Non-pigmented ciliary epithelial cell (primary cell): Measurements from ENCODE around the gene ODF2.
A peak's percentile ranks its signal among the peaks of the same experiment; 100 is the strongest.
"Not testable (repeated sequence)": the region's sequence is repeated elsewhere in the genome, so short reads cannot be mapped to it uniquely, and the experiment has no call there.

ENCODE experiments used
- DNase-seq: peaks from one replicate; pipeline ENCODE4 v3.0.0-alpha.2; 2010; ENCODE audit warnings: low read depth

ODF2 gene

DNA sequence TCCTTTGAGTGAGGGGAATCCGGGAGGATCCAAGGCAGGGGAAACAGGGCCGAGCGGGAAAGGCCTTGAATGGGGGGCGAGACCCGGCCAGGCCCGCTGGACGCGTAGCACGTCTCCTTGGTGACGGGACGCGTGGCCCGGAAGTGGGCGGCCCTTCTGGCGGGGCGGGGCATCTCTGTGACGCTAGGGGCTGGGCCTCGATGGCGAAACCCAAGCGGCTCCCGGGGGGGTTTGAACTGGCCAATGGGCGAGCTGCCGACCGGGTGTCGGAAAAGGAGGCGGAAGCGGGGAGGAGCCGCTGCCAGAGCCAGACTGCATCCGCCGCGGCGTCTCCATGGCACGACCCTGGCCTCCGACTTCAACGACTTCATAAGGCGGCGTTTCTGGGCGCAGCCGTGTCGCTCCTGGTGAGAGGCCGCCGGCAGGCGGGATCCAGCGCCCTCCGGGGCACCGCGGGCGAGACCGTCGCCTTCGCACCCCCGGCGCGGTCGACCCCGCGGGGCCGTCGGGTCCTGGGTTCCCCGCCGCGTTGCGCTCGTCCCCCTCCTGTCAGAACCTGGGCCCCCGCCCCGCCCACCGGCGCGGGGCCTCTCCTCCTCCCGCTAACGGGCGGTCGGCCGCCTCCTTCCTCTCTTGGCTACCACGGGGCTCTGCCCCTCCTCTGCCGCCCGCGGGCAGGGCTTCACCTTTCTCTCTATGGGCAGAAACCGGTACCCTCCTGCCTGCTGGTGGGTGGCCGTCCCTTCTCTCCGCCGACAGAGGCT lies at the start of gene ODF2:
ODF2 (plus strand) TSS at position 158 of the 764 bp plus-strand sequence; CDS start at position 244, 86 bp downstream.
- peak; percentile 65 for DNase-seq

DNA sequence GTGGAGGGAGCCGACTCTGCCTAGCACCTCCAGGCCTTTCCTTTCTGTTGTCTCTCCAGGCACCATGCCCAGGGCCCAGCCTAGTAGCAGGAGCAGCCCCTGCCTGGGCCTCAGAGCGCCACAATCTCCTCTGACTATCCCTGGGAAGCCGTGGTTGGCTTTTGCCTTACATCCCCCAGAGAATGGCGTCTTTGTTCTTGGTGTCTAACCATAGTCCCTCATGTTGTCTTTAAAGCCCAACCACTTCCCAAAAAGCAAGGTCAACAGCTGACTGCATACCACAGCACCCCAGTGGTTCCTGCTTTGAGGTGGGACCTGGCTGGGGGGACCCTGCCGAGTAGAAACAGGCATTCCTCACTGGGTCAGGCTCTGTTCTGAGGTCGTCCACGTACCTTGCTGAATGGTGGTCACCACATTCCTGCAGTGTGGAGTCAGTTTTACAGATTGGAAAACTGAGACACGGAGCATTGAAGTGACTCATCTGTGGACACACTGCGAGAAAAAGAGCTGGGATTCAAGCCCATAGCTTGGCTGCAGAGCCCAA lies 48.9 kb upstream of the ODF2 start:
- DNase-seq, result no peak

DNA sequence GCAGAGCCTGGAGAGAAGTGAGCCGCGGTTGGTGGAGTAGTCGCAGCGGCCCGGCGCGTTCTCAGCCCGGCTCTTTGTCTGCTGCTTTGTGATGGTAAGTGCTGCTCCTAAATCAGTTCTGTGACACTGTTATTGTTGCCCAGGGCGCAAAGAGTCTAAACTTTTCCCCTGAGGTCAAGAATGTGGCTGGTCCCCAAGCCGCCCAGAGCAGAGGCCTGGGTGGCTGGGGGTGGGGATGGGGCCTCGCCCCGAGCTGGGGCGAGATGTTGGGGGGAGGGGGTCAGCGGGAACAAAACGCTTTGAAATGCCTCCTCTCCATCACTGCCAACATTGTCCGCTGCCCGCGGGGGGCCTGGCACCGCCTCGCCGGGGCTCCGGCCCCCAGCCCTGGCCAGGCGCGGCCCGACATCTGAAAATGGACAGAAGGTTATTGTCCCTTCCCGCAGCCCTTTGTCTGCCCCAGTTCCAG lies 46.8 kb upstream of the ODF2 start:
- DNase-seq, result no peak

DNA sequence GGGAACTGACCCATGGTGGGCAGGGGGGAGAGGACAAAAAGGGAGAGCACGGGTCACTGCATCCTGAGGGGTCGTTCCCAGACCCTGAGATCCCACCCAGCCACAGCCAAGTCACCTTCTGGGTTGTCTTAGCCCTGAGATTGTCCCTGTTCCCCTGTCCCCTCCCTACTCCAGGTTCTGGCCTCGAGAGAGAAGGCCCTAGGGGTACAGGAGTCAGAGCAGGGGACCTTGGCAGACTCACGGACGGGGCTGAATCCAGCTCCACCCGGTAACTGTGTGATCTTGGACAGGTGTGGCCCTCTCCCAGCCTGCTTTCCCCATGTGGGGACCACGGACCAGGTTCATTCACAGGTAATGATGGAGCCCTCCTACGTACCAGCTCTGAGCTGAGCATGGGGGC lies 46.4 kb upstream of the ODF2 start:
- DNase-seq, result no peak

DNA sequence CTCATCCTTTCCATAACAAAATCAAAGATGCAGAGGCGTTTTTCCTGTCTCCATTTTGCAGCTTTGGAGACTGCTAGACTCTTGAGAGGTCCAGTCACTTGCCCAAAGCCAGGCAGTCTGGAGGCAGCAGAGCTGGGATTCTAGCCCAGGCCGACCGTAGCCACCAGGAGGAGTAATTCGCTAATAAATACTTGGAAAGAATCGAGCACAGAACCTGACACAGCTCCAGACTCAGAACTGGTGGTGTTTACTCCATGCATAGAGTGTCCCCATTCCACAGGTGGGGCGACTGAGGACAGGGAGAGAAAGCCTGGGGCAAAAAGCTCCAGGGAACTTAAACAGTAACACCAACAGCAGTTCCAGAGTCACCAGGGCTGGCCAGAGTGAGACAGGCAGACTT lies 45.8 kb upstream of the ODF2 start:
- DNase-seq, result no peak

DNA sequence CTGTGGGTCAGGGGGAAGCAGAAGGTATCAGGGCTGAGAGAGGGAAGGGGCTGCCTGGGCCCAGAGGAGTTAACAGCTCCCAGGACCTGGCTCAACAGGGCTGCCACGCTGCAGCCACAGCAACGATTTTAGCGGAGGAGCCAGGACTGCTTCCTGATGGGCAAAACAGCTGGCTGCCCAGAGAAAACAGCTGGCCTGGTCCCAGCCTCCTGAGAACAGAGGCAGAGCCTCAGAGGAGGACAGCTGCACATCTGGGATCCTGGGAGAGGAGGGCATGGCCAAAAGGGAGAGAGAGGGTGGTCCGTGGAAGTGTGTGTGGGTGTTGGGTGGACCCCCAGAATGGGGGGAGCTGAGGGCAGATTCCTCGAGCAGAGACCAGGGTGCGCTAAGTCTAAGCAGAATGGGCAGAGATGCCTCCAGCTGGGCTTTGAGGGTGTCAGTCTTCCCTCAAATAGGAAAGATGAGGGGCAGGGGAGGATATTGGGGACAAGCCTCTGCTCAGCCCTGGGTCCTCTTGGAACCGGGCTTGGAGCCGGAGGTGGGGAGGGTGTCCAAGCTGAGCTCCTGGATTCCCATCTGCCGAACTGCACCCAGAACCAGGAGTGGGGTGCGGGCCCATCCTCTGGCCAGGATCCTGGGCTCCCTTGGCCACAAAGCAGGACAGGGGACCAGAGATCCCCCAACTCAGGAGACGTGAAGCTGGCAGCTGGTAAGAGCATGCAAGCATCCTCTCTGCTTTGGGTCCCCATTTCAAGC lies 44.3 kb upstream of the ODF2 start:
- no peak for DNase-seq

DNA sequence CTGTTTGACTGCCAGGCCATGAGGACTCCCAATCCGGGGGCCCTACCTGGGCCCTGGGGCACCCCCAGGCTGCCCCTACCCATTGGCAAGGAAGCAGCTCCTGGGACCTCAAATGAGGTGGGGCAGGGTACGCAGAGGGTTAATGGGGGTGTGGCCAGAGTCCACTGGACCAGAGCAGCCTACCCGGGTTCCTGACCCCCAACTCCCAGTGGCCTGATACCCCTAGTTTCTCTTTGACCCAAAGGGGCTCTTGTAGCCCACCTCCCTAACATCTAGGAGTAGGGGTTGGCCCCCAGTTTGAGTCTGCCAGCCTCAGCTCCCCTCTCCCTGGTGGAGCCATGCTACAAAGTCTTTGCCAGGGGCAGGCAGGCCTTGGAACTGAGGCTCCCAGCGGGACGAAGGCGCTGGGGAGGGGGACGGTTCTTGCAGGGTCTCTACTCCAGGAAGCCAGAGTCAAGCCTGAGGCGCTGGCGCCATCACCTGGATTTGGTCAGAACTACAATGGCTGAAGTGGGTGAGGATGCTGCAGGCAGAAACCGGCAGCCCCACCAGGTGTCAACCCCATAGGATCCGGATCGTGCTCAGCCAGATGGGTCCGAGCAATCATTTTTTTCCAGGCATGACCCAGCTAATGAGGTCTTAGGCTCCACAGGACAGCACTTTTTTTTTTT lies 43.6 kb upstream of the ODF2 start:
- no peak for DNase-seq

DNA sequence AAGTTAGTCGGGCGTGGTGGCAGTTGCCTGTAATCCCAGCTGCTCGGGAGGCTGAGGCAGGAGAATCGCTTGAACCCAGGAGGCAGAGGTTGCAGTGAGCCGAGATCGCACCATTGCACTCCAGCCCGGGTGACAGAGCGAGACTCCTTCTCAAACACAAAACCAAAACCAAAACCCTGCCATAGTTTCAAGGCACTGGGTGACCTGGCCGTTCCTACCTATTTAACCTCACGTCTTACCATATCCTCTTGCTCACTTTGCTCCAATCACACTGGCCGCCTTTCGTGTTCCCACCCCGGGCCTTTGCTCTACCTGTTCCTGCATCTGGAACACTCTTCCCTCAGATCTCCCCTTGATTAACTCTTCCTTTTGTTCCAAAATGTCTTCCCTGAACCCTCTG lies 42.1 kb upstream of the ODF2 start:
- not testable (repeated sequence) for DNase-seq

DNA sequence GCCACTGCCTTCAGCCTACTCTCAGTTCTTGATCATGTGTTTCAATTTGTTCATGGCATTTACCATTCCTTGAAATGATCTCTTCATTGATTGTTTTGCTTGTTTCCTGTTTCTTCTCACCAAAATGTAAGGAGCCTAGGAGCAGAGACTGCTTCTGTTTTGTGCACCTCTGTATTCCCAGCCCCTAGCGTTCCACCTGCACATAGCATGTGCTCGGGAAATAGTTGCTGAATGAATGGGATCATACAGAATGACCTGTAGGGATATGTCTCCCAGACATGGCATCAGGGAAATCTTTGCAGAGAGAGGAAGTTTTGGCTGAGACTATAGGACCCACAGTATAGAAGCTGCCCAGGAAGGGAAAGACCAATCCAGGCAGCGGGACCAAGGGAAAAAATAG lies 41.3 kb upstream of the ODF2 start:
- no peak for DNase-seq

DNA sequence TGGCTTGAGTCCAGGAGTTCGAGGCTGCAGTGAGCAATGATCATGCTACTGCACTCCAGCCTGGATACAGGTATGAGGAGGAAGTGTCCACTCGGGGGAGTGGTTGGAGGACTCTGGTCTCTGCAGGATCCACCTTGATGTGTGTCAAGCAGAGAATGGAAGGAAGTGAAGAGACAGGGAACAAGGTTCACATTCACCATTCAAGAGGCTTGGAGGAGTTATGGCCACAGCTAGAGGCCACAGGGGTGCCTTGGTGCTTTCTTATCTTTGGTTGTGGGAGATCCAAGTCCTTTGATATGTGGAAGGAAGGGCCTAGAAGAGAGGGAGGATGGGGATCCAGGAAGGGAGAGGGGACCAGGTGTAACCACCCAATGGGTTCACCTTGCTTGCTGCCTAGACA lies 40.5 kb upstream of the ODF2 start:
- DNase-seq, result no peak

DNA sequence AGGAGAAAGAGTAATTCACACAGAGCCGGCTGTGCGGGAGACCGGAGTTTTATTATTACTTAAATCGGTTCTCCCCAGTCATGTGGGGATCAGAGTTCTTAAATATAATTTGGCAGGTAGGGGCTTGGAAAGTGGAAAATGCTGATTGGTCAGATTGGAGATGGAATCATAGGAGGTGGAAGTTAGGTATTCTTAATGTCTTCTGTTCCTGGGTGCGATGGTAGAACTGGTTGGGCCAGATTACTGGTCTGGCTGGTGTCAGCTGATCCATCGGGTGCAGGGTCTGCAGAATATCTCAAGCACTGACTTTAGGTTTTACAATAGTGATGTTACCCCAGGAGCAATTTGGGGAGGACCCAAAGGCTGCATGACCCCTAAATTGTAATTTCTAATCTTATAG lies 39.8 kb upstream of the ODF2 start:
- no peak for DNase-seq

DNA sequence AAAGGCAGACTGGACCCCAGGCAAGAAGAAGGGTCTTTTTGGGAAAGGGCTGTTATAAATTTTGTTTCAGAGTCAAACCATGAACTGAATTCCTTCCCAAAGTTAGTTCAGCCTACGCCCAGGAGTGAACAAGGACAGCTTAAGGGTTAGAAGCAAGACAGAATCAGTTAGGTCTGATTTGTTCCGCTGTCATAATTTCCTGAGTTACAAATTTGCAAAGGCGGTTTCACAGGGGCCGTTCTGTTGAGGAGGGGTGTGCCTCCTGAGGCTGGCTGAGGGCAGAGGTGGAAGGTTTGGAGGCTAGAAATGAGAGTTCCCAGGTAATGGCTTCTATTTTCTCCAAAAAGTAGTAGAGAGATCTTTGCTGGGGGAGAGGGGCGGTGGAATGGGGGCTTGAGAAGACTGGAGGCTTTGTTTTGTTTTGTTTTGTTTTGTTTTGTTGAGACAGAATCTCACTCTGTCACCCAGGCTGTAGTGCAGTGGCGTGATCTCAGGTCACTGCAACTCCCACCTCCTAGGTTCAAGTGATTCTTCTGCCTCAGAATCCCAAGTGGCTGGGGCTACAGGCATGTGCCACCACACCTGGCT lies 39.3 kb upstream of the ODF2 start:
- no peak for DNase-seq

DNA sequence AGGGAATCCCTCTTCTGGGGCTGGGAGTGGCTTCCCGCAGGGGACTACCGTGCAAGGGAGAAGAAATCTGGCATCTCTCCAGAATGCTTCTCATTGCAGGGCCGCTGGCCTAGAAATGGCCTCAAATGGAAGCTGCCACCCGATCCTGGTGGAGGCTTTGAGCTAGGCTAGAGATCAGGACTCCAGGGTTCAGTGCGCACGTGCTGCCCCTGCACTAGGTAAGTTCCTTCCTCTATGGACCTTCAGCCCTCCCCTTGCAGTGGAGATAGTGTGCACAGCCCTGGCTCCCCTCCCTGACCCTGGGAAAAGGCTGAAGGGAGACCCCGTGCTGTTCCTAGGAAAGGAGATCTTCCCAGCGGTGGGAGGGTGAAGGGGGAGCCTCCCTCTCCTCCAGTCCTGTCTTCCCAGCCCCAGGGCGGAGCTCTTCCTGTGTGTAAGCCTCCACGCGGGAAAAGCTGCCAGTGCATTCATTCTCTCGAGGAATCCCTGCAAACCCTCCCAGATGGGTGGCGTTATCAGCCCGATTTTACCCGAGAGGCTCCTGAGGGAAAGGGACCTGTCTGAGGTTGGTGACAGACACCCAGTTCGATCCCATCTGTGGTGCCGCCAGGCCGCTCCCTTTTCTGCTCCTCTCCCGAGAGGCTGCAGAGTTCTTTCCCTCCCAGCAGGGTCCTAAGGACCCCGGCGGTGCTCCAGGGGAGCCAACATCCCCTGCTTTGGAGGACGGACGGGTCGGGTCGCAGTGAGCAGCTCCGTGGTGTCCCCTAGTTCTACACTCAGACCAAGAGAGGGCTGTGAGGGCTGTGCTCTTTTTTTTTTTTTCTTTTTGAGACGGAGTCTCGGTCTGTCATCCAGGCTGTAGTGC lies 36.5 kb upstream of the ODF2 start:
- DNase-seq, result no peak

DNA sequence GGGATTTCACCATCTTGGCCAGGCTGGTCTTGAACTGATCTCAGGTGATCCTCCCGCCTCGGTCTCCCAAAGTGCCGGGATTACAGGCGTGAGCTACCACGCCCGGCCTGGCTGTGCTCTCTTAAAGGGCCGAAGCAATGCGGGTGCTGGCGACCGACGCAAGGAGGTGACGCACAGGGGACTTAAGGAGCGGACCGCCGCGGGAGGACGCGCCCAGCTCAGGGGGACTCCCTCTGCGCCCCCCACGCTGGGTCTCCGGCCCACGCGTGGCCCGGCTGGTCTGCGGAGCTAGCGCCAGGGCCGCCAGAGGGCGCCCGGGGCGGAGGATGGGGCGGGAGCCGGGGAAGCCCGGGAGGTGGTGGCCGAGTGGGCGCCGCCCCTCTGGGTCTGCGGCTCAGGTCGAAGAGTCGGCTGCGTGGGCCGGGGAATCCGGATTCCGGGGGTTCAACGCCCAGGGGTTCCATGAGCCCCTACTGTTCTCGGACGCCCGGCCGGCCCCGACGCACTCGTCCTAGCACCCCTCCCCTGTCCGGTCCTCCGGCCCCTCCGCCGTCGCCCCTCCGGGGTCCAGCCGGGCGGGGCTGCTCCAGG lies 35.7 kb upstream of the ODF2 start:
- DNase-seq, result no peak

DNA sequence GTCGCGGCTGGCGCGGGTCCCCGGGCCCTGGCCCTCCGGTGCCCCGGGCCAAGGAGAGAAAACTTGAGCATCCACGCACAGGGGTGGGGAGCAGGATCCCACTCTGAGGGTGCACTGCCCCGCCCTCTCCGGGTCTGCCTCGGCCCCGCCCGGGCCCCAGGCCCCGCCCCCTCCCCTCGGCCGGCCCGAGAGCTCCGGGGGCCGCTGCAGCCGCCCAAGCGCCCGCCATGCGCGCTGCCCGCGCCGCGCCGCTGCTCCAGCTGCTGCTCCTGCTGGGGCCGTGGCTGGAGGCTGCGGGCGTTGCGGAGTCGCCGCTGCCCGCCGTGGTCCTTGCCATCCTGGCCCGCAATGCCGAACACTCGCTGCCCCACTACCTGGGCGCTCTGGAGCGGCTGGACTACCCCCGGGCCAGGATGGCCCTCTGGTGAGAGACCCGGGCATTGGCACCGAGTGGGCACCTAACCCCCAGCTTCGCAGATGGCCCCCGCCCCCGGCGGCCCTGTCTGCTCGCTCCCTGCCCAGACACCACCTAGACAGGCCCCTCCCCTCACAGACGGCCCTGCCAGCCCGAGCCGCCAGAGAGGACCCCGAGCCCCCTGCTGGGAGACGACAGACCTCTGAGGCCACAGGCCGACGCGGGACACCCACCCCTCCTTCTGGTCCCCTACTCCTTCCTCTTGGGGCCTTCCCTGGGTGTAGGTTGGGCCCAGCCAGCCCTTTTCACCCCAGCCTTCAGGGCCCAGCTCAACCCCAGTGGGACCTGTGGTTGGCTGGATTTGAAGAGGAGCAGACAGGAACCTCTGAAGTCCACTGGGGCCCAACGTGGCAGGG lies 34.9 kb upstream of the ODF2 start, which contains the start of gene CERCAM:
CERCAM (plus strand) TSS at position 207 of the 831 bp plus-strand sequence; CDS start at position 228, 21 bp downstream.
- DNase-seq, result no peak

DNA sequence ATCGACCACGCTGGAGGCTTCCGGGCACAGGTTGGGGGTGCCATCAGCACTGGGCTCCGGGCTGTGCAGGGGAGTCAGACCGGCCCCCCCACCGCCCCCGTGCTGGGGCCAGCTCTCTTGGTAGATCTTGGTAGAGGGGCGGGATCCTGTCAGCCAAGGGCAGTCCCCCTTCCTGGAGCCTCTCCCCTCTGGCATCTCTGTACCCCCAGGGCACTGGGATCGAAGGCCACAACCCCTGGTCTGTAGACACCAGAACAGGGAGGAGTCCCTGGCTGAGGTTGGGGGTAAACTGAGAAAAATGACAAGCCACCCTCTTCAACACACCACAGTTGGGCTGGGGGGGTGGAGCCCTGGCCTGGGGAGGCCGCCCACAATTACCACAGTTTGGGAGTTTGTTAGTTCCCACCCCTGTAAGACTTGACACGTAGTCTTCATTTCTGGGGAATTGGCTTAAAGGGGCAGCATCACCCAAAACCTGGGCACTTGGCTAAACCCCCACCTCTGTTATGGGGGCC lies 34.3 kb upstream of the ODF2 start:
- no peak for DNase-seq

DNA sequence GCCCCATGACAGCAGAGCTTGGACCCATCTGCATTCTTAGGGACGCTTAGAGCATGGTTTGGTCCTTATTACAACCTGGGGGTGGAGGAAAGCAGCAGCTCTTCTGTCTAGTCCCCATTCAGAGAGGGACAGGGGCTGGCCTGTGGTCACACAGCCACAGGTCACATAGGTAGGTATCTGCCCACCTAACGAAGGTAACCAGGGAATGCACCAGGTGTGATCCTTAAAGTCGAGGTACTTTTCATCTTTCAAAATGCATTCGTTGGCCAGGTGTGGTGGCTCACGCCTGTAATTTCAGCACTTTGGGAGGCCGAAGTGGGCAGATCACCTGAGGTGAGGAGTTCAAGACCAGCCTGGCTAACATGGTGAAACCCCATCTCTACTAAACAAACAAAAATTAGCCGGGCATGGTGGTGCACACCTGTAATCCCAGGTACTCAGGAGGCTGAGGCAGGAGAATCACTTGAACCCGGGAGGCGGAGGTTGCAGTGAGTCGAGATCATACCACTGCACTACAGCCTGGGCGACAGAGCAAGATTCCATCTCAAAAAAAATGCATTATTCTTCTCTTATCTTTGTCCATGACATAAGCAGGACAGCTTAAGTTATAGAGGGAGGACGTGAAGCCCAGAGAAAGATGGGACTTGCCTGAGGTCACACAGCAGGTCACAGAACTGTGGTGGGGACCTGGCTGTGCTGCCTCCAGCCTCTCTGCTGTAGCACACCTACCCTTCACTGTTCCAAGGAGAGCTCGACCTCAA lies 33.6 kb upstream of the ODF2 start:
- not testable (repeated sequence) for DNase-seq

DNA sequence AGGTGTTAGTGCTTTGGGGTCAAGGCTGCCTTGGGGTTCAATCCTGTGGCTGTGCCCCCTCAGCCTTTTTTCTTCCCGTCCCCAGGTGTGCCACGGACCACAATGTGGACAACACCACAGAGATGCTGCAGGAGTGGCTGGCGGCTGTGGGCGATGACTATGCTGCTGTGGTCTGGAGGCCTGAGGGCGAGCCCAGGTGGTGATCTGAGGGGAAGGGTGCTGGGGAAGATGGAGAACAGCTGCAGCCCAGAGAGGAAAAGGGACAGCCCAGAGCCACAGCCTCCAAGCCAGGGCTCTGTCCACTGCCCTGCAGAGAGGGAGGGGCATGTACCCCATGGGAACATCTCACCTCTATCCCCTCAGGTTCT lies 33.0 kb upstream of the ODF2 start:
- no peak for DNase-seq

DNA sequence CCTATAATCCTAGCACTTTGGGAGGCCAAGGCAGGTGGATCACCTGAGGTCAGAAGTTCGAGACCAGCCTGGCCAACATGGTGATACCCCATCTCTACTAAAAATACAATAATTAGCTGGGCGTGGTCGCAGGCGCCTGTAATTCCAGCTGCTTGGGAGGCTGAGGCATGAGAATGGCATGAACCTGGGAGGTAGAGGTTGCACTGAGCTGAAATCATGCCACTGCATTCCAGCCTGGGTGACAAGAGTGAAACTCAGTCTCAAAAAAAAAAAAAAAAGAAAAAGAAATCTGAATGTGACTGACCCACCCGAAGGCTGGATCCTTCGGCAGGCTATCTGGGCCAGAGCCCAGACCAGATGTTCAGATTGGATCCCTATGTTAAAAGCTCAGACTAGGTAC lies 32.5 kb upstream of the ODF2 start:
- not testable (repeated sequence) for DNase-seq
